ENCODE results near the gene ACLY. TPM values are rescaled to one million over a fixed set of nuclear protein-coding genes. Genes with fewer than 3 reads are reported as not detected.

ACLY gene
- 145 TPM for total RNA-seq

DNA sequence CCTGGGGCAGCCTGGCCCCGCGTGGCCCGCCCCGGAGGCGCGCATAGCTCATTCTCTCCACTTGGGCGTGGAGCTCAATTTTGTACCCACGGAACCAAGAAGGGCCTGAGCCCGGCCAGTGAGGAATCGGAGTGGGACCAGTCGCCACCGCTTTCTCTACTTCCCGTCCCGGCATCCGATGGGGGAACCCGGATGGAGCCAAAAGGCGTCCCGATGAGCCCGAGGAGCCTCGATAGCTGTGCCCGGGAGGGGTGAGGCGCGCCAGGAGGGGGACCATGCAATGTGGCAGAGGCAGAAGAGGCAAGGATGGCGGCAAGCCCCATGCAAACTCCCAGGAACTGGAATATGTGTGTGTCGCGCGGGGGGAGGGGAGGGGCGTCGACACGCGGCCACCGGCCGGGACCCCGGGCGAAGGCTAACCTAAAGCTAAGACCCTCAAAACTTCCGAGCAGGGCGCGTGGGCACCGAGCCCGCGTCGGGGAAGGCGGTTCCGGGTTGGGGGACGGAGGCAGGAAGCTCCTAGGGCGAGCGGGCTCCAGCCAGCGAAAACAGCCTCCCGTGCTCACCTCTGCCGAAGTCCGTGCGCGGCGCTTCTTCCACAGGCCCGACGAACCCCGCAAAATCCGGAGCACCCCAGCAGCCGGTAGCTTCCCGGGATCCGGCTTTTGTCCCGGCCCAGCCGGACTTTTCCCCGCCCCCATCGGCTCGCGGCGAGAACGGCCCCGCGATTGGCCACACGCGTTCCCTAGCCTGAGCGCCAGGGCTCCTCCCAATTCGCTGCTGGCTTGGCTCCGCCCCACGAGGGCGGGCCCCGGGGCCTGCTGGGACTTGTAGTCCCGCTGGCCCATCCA is at the start of gene ACLY:
TSS of gene ACLY (minus strand) at position 638 of the 851 bp plus-strand sequence. CDS start 5,078 bp downstream, outside the sequence.

GRCh38 chr17:41966463-41967140 is 47.9 kb upstream of the ACLY start, which contains the start of gene CNP:
Gene CNP (plus strand): TSS chr17:41966795. CDS start chr17:41966885, 90 bp downstream.

GRCh38 chr17:41930009-41930832 is 11.5 kb upstream of the ACLY start, which contains the start of gene ODAD4:
Gene ODAD4 (plus strand): TSS chr17:41930617. CDS start chr17:41930724, 107 bp downstream.

GRCh38 chr17:41864836-41865595 is 53.7 kb downstream of the ACLY start, which contains the start of gene KLHL11:
Gene KLHL11 (minus strand): TSS chr17:41865423. CDS start chr17:41865370, 53 bp downstream.

DNA sequence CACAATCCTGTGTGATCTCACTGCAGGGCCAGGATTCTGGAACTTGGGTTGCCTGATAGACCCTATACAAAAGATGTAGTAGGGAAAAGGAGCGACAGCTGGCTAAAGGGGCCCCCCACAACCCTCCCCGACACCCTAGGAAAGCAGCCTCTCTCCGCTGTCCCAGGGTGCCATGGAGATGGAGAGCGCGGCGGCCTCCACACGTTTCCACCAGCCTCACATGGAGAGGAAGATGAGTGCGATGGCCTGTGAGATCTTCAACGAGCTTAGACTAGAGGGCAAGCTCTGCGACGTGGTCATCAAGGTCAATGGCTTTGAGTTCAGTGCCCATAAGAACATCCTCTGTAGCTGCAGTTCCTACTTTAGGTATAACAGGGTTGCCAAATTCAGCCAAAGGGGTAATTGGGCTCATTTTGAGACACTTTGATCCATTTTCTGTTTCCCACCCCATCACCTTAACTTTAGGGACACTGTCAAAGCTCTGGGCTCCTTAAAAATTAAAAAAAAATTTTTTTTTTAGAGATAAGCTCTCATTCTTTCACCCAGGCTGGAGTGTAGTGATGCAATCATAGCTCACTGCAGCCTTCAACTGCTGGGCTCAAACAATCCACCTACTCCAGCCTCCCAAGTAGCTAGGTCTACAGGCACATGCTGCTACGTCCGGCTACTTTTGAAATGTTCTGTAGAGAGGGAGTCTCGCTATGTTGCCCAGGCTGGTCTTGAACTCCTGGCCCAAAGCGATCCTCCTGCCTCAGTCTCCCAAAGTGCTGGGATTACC is 80.8 kb downstream of the ACLY start, which contains the start of gene KLHL10:
TSS of gene KLHL10 (plus strand) at position 65 of the 778 bp plus-strand sequence. CDS start at position 173, 108 bp downstream.

GRCh38 chr17:41835800-41836549 is 82.8 kb downstream of the ACLY start, which contains the start of gene NT5C3B:
Gene NT5C3B (minus strand): TSS chr17:41836232. CDS start chr17:41836193, 39 bp downstream.

Other genes with a start within 250 kb of the ACLY start
- 247 TPM for gene EIF1, start 230.1 kb downstream of the ACLY start, total RNA-seq
- not detected for gene GAST, start 206.6 kb downstream of the ACLY start, total RNA-seq
- gene HAP1, start 184.3 kb downstream of the ACLY start, total RNA-seq: 0.38 TPM
- 104 TPM for gene JUP, start 132.2 kb downstream of the ACLY start, total RNA-seq
- 34.0 TPM for gene P3H4, start 107.0 kb downstream of the ACLY start, total RNA-seq
- gene FKBP10, start 105.9 kb downstream of the ACLY start, total RNA-seq: 167 TPM
- 70.3 TPM for gene NT5C3B, start 82.7 kb downstream of the ACLY start, total RNA-seq
- 0.16 TPM for gene KLHL10, start 81.1 kb downstream of the ACLY start, total RNA-seq
- gene KLHL11, start 53.5 kb downstream of the ACLY start, total RNA-seq: 83.0 TPM
- gene ODAD4, start 11.7 kb upstream of the ACLY start, total RNA-seq: 2.9 TPM
- 64.6 TPM for gene CNP, start 47.8 kb upstream of the ACLY start, total RNA-seq
- 103 TPM for gene DNAJC7, start 98.5 kb upstream of the ACLY start, total RNA-seq
- gene NKIRAS2, start 101.1 kb upstream of the ACLY start, total RNA-seq: 45.6 TPM
- 7.9 TPM for gene C17orf113, start 131.7 kb upstream of the ACLY start, total RNA-seq
- 4.0 TPM for gene ZNF385C, start 179.5 kb upstream of the ACLY start, total RNA-seq
- 6.3 TPM for gene DHX58, start 193.8 kb upstream of the ACLY start, total RNA-seq
- gene KAT2A, start 202.4 kb upstream of the ACLY start, total RNA-seq: 28.9 TPM
- not detected for gene HSPB9, start 203.9 kb upstream of the ACLY start, total RNA-seq
- 60.8 TPM for gene RAB5C, start 236.0 kb upstream of the ACLY start, total RNA-seq